Measurements from ENCODE around the gene LIMK2. TPM values are rescaled to one million over a fixed set of nuclear protein-coding genes. Genes with fewer than 3 reads are reported as not detected.
A peak's percentile ranks its signal among the peaks of the same experiment; 100 is the strongest.

The LIMK2 gene
- total and polyA plus RNA-seq, 9 of the 15 experiments (the other 6 are each of a cell fraction or from before 2014, with no cell fraction given), result 1.1 to 14.5 (median 8.5) TPM

GRCh38 chr22:31211862-31212730 lies at the start of gene LIMK2 (continued):
- TF ChIP-seq MAX (CRISPR knock-in tag; IDR thresholded peaks at IDR 0.05) (no peak), SNAPC5 (CRISPR knock-in tag; IDR thresholded peaks at IDR 0.05) (no peak), E2F4 (CRISPR knock-in tag; IDR thresholded peaks at IDR 0.05; ENCODE audit: low read depth) (no peak), E2F6 (IDR thresholded peaks at IDR 0.05; ENCODE audit: borderline replicate concordance in 1 of 2, extremely low read depth in 1 of 2, insufficient read depth in 1 of 2, insufficient read length in 1 of 2, low read depth in 1 of 2, low read length in 1 of 2, poor library complexity in 1 of 2, severe bottlenecking in 1 of 2) (peak; percentile 46 to 51), ZNF586 (CRISPR knock-in tag; conservative IDR thresholded peaks at IDR 0.05) (no peak), ZNF140 (CRISPR knock-in tag; IDR thresholded peaks at IDR 0.05) (no peak), MCM5 (IDR thresholded peaks at IDR 0.05; ENCODE audit: low read depth) (no peak), GABPB2 (CRISPR knock-in tag; conservative IDR thresholded peaks at IDR 0.05) (no peak), C11orf30 (IDR thresholded peaks at IDR 0.05; ENCODE audit: low read depth) (no peak; the same call in 1 of the 2 replicates), SMARCA5 (IDR thresholded peaks at IDR 0.05) (no peak), SP1 (CRISPR knock-in tag; IDR thresholded peaks at IDR 0.05) (peak; percentile 63; the same call in 1 of the 2 replicates), U2AF1 (optimal IDR thresholded peaks at IDR 0.05; ENCODE audit: low read depth, low read length) (no peak), PTBP1 (IDR thresholded peaks at IDR 0.05; ENCODE audit: low read depth, low read length) (no peak), U2AF2 (optimal IDR thresholded peaks at IDR 0.05; ENCODE audit: low read depth, low read length) (no peak), CBFB (CRISPR knock-in tag; IDR thresholded peaks at IDR 0.05) (no peak), THAP12 (CRISPR knock-in tag; IDR thresholded peaks at IDR 0.05) (no peak), HIVEP1 (CRISPR knock-in tag; IDR thresholded peaks at IDR 0.05) (no peak), ZFX (CRISPR knock-in tag; IDR thresholded peaks at IDR 0.05) (no peak), TCFL5 (CRISPR knock-in tag; conservative IDR thresholded peaks at IDR 0.05) (no peak), XRCC5 (IDR thresholded peaks at IDR 0.05; ENCODE audit: low read depth, low read length) (peak; percentile 67; the same call in 1 of the 2 replicates), DPF2 (IDR thresholded peaks at IDR 0.05) (no peak), ZNF655 (CRISPR knock-in tag; IDR thresholded peaks at IDR 0.05) (no peak)

Data from K562 (cell line).